ENCODE results near the gene SPPL3.

The SPPL3 gene

GRCh38 chr12:120851444-120851843 is 52.7 kb downstream of the SPPL3 start:
- ChIA-PET POLR2A (ENCODE audit: low non-redundant PET) (no interaction called here), CTCF (interaction anchor here (0.7 kb wide), 1 partner anchor 94 kb away, joined by 5 read pairs; no protein-coding TSS in a partner anchor)
- DNase-seq (ENCODE audit: low spot score) = no peak
- H3K27ac ChIP-seq = no peak overlapping the region
- TF ChIP-seq, protein P1, sequence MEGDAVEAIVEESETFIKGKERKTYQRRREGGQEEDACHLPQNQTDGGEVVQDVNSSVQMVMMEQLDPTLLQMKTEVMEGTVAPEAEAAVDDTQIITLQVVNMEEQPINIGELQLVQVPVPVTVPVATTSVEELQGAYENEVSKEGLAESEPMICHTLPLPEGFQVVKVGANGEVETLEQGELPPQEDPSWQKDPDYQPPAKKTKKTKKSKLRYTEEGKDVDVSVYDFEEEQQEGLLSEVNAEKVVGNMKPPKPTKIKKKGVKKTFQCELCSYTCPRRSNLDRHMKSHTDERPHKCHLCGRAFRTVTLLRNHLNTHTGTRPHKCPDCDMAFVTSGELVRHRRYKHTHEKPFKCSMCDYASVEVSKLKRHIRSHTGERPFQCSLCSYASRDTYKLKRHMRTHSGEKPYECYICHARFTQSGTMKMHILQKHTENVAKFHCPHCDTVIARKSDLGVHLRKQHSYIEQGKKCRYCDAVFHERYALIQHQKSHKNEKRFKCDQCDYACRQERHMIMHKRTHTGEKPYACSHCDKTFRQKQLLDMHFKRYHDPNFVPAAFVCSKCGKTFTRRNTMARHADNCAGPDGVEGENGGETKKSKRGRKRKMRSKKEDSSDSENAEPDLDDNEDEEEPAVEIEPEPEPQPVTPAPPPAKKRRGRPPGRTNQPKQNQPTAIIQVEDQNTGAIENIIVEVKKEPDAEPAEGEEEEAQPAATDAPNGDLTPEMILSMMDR (conservative IDR thresholded peaks at IDR 0.05; ENCODE audit: low read depth) = no peak

GRCh38 chr12:120849765-120850164 is 54.4 kb downstream of the SPPL3 start:
- peak; percentile 60 for DNase-seq (ENCODE audit: low spot score)
- no peak overlapping the region for H3K27ac ChIP-seq
- ChIA-PET POLR2A (ENCODE audit: low non-redundant PET) (no interaction called here), CTCF (interaction anchor here (0.5 kb wide), 1 partner anchor 15 kb away, joined by 3 read pairs; no protein-coding TSS in a partner anchor)
- TF ChIP-seq, protein P1 (conservative IDR thresholded peaks at IDR 0.05; ENCODE audit: low read depth) = no peak

- ChIA-PET POLR2A (ENCODE audit: low non-redundant PET) (no interaction called here), CTCF (no interaction called here)
- H3K27ac ChIP-seq = no peak overlapping the region
- TF ChIP-seq, protein P1 (conservative IDR thresholded peaks at IDR 0.05; ENCODE audit: low read depth) = no peak
- no peak for DNase-seq (ENCODE audit: low spot score)
These were observed 56.3 kb downstream of the SPPL3 start for GRCh38 chr12:120847814-120848213.

- H3K27ac ChIP-seq = no peak overlapping the region
- TF ChIP-seq, protein P1 (conservative IDR thresholded peaks at IDR 0.05; ENCODE audit: low read depth) = no peak
- POLR2A ChIA-PET (ENCODE audit: low non-redundant PET) = no interaction called here
- CTCF ChIA-PET = no interaction called here
- DNase-seq (ENCODE audit: low spot score) = no peak
These were observed 56.8 kb downstream of the SPPL3 start for GRCh38 chr12:120847392-120847791.

GRCh38 chr12:120846721-120847120 is 57.4 kb downstream of the SPPL3 start:
- ChIA-PET POLR2A (ENCODE audit: low non-redundant PET) (no interaction called here), CTCF (no interaction called here)
- TF ChIP-seq, protein P1 (conservative IDR thresholded peaks at IDR 0.05; ENCODE audit: low read depth) = no peak

DNA sequence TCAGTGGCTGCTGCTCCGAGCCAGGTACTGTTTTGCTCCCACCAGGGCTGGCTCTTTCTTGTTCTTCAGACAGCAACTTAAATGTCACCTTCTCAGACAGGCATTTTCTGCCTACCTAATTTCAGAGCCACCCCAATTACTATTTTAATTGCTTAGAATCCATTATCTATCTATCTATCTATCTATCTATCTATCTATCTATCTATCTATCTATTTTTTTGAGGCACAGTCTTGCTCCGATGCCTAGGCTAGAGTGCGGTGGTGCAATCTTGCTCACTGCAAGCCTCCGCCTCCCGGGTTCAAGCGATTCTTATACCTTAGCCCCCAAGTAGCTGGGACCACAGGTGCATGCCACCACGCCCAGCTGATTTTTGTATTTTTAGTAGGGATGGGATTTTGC is 58.5 kb downstream of the SPPL3 start:
- CTCF ChIA-PET = interaction anchor here (0.7 kb wide), 1 partner anchor 117 kb away, joined by 3 read pairs; no protein-coding TSS in a partner anchor
- TF ChIP-seq, protein P1 (conservative IDR thresholded peaks at IDR 0.05; ENCODE audit: low read depth) = no peak
- H3K27ac ChIP-seq = no peak overlapping the region
- POLR2A ChIA-PET (ENCODE audit: low non-redundant PET) = no interaction called here
- no peak for DNase-seq (ENCODE audit: low spot score)

More at GRCh38 chr12:120846721-120847120, 57.4 kb downstream of the SPPL3 start:
- no peak for DNase-seq (ENCODE audit: low spot score)
- H3K27ac ChIP-seq = no peak overlapping the region

All from RWPE1 (cell line).